Measurements from ENCODE around the gene MAVS. TPM values are rescaled to one million over a fixed set of nuclear protein-coding genes. Genes with fewer than 3 reads are reported as not detected.

MAVS gene
- total RNA-seq, 1 experiment from 2014 or later = 31.7 TPM

DNA sequence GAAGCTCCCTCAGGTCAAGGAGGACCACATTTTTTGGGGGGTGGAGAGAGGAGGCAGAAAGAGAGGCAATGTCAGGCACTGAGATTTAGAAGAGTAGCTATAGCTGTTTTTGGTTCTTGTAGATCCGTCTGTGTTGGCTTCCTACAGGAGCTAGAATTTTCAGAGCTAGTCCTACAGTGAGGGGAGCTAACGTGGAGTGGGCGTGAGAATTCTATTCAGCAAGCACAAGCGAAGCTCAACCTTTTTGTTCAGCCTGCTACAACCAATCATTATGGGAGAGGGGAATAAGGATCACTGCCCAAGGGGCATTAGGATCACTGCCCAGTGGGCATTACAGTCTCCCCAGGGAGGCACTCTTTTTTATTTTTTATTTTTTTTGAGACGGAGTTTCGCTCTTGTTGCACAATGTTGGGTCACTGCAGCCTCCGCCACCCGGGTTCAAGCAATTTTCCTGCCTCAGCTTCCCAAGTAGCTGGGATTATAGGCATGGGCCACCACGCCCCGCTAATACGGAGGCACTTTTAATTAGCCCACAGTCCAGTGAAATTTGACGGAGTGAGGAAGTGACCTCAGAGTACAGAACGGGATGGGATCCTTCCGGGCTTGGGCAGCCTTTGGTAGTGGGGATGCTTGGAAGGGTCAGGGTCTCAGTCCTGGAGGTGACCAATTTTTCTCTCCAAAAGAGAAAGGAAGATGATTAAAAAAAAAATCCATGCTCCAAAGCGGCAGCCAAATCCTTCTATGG, 41.4 kb downstream of the MAVS start:
- Mint-ChIP-seq H3K9me3 (ENCODE audit: unreplicated experiment) (no peaks in the 10 kb centered on the region), H3K27me3 (ENCODE audit: insufficient read depth, unreplicated experiment) (no peaks in the 10 kb centered on the region), H3K36me3 (ENCODE audit: insufficient read depth, unreplicated experiment) (peaks cover 32% of the 10 kb centered on the region), H3K4me3 (ENCODE audit: unreplicated experiment) (peak overlapping the region; percentile 91), H3K4me1 (ENCODE audit: insufficient read depth, unreplicated experiment) (peaks cover 12% of the 10 kb centered on the region), H3K27ac (ENCODE audit: low read depth, unreplicated experiment) (peak overlapping the region; percentile 96)
- TSS peak; percentile 49 for BruUV-seq (replicated peaks)
- intact Hi-C loops (cut with micrococcal nuclease) = loop anchor here (1.0 to 2.0 kb wide), 4 partner anchors 37 to 197 kb away; partner anchors contain the start of gene RNF24
- DNase-seq (ENCODE audit: unreplicated experiment) = peak; percentile 42
- TF ChIP-seq, protein P1, sequence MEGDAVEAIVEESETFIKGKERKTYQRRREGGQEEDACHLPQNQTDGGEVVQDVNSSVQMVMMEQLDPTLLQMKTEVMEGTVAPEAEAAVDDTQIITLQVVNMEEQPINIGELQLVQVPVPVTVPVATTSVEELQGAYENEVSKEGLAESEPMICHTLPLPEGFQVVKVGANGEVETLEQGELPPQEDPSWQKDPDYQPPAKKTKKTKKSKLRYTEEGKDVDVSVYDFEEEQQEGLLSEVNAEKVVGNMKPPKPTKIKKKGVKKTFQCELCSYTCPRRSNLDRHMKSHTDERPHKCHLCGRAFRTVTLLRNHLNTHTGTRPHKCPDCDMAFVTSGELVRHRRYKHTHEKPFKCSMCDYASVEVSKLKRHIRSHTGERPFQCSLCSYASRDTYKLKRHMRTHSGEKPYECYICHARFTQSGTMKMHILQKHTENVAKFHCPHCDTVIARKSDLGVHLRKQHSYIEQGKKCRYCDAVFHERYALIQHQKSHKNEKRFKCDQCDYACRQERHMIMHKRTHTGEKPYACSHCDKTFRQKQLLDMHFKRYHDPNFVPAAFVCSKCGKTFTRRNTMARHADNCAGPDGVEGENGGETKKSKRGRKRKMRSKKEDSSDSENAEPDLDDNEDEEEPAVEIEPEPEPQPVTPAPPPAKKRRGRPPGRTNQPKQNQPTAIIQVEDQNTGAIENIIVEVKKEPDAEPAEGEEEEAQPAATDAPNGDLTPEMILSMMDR (IDR thresholded peaks at IDR 0.05; ENCODE audit: unreplicated experiment) = no peak
- CTCF ChIA-PET = interaction anchor here (0.6 to 1.5 kb wide), 18 partner anchors 9 to 1206 kb away, joined by 3 to 6 read pairs (median 3); partner anchors contain the start of genes AP5S1 and SPEF1
- POLR2A ChIA-PET = interaction anchor here (0.6 to 1.7 kb wide), 20 partner anchors 8 to 151 kb away, joined by 3 to 16 read pairs (median 3); partner anchors contain the start of genes ADISSP and SPEF1

DNA sequence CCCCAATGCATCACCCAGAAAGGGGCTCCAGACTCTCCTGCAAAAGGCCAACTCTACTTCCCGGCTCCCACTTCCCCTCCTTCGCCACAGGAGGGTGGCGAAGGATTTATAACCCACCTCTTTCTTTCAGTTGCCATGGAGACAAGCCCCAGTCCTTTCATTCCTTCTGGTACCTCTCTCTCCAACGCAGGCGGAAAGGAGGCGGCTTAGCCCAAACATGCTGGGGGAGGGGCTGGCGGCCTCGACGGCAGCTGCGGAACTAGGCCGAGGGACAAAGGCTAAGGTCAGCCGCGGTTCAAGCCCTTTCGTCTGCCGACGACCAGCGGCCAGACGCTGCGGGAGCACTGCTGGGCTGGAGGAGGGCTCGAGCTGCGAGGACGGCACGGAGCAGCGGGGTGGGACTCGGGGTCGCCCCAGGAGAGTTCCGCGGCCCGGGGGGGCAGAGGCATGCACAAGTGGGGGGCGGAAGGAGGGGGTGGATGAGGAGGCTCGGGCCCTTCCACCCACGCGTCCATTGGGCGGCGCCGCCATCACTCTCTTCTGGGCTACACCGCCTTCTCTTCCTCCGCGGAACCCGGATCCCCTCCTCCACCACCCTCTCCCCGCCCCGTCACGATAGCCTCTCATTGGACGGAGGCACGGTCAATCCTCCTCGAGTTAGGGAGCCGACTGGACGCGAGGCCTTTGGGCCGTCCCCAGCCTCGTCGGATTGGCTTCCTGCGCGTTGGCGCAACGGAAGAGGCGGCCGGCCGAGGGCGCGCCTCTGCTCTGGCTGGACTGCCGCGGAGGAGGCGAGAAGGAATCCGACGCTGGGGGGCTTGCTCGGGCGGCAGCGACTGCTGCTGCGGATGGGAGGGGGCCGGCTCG, 42.2 kb downstream of the MAVS start, which contains the start of gene PANK2:
TSS of gene PANK2 (plus strand) at position 766 of the 867 bp plus-strand sequence.
- peak; percentile 99 for DNase-seq (ENCODE audit: unreplicated experiment)
- no TSS peak for BruUV-seq (replicated peaks)
- peaks cover 19% of the 10 kb centered on the region for H3K4me1 Mint-ChIP-seq (ENCODE audit: insufficient read depth, unreplicated experiment)
- no peaks in the 10 kb centered on the region for H3K27me3 Mint-ChIP-seq (ENCODE audit: insufficient read depth, unreplicated experiment)
- H3K4me3 Mint-ChIP-seq (ENCODE audit: unreplicated experiment) = peak within 1 kb of the TSS; percentile 91
- peak within 1 kb of the TSS; percentile 96 for H3K27ac Mint-ChIP-seq (ENCODE audit: low read depth, unreplicated experiment)
- TF ChIP-seq, protein P1 (IDR thresholded peaks at IDR 0.05; ENCODE audit: unreplicated experiment) = peak; percentile 11
- POLR2A ChIA-PET = interaction anchor here (0.7 to 1.7 kb wide), 14 partner anchors 10 to 150 kb away, joined by 3 to 8 read pairs (median 4); partner anchors contain the start of genes ADISSP and SPEF1
- CTCF ChIA-PET = interaction anchor here (0.6 to 0.8 kb wide), 4 partner anchors 57 to 320 kb away, joined by 3 to 4 read pairs (median 4); partner anchors contain the start of gene SPEF1
- peaks cover 40% of the 10 kb centered on the region for H3K36me3 Mint-ChIP-seq (ENCODE audit: insufficient read depth, unreplicated experiment)
- intact Hi-C loops (cut with micrococcal nuclease) = loop anchor here (1.0 to 2.0 kb wide), 4 partner anchors 36 to 196 kb away; partner anchors contain the start of gene RNF24
- no peaks in the 10 kb centered on the region for H3K9me3 Mint-ChIP-seq (ENCODE audit: unreplicated experiment)

DNA sequence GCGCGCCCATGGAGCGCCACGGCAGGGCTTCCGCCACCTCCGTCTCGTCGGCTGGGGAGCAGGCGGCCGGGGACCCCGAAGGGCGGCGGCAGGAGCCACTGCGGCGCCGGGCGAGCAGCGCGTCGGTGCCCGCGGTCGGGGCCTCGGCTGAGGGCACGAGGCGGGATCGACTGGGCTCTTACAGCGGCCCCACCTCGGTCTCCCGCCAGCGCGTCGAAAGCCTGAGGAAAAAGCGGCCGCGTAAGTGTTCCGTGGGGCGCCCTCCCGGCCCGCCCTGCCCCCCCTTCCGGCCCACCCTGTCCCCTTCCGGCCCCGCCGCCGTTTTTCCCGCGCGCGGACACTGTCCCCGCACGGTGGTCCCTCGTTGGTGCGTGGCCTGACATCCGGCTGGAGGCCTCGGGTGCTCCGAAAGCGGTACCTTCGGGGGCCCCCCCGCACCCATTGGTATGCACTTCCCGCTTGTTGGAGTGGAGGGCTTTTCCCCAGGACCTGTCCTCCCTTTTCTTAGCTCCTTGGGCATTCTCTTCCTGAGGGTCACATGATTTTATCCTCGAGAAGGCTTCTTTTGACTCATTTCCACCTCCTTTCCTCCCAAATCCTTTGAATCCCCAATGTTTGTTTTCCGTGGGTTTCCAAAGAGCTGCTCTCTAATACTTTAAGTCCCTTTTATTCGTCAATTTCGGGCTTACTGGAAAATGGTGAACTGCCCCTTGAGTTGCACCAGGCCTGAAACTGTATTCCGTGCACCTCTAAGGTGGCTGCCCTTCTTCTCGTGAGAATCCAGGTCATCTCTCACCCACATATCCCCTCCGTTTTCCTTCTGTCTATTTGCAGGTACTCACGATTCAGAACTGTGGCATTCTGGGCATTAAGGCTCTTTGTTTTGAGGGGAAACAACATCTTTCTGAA, 43.1 kb downstream of the MAVS start:
- peak overlapping the region; percentile 91 for H3K4me3 Mint-ChIP-seq (ENCODE audit: unreplicated experiment)
- peak; percentile 30 for DNase-seq (ENCODE audit: unreplicated experiment)
- intact Hi-C loops (cut with micrococcal nuclease) = loop anchor here (2.0 kb wide), 2 partner anchors 35 to 125 kb away; partner anchors contain the start of gene RNF24
- H3K27me3 Mint-ChIP-seq (ENCODE audit: insufficient read depth, unreplicated experiment) = no peaks in the 10 kb centered on the region
- BruUV-seq (replicated peaks) = no TSS peak
- H3K9me3 Mint-ChIP-seq (ENCODE audit: unreplicated experiment) = no peaks in the 10 kb centered on the region
- peaks cover 19% of the 10 kb centered on the region for H3K4me1 Mint-ChIP-seq (ENCODE audit: insufficient read depth, unreplicated experiment)
- ChIA-PET POLR2A (interaction anchor here (0.8 to 4.9 kb wide), 39 partner anchors 8 to 269 kb away, joined by 3 to 50 read pairs (median 4); partner anchors contain the start of genes ADISSP, AP5S1 and CENPB), CTCF (interaction anchor here (0.5 to 1.1 kb wide), 8 partner anchors 23 to 357 kb away, joined by 3 read pairs; no protein-coding TSS in a partner anchor)
- H3K36me3 Mint-ChIP-seq (ENCODE audit: insufficient read depth, unreplicated experiment) = peaks cover 41% of the 10 kb centered on the region
- peak overlapping the region; percentile 96 for H3K27ac Mint-ChIP-seq (ENCODE audit: low read depth, unreplicated experiment)
- TF ChIP-seq, protein P1 (IDR thresholded peaks at IDR 0.05; ENCODE audit: unreplicated experiment) = no peak
